Endothelial cell of hepatic sinusoid (primary cell): ENCODE measurements around the gene RALA.
"Not testable (repeated sequence)": the region's sequence is repeated elsewhere in the genome, so short reads cannot be mapped to it uniquely, and the experiment has no call there.

Experiments used
- in situ Hi-C: cut with HindIII; loops from 2 replicates; pipeline ENCODE4 v1.10.0; 2017; ENCODE audit warnings: low sequenced_read_pairs

RALA gene

GRCh38 chr7:39714447-39715091 lies 91.2 kb downstream of the RALA start:
- in situ Hi-C loops = no loop called here

DNA sequence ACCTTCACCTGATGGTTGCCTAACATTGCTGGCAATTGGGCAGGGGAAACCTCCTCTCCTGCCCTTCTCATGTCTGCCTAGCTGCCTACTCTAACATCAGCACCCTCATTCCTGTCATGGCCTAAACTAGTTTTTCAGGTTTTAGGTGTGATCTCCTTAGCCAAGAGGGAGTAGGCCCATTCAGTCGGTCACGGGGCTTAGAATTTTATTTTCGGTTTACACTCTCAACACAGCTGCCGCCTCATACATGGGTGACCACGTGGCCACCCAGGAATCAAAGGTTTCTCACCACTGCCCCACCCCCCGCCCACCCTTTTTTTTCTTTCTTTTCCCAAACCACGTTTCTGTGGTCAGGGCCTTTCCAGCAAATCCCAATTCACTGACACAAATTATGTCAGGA lies 97.2 kb downstream of the RALA start:
- in situ Hi-C loops = no loop called here

DNA sequence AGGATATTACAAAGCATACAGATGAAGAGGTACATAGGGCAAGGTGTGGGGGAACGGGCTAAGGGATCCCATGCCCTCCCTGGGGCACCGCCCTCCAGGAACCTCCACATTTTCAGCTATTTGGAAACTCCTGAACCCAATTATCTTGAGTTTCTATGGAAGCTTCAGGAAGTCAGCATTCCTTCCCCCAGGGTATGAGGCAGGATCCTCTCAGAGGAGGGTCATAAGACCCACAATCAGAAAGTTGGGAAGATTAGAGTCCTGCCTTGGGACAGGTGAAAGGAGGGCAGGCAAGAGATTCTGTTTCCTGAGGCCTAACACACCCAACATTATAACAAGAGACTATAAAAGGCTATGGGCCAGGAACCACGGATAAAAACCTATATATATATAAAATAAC lies 98.0 kb downstream of the RALA start:
- in situ Hi-C loops = no loop called here

GRCh38 chr7:39721919-39722597 lies 98.7 kb downstream of the RALA start:
- in situ Hi-C loops = no loop called here

- in situ Hi-C loops = no loop called here
Measured at GRCh38 chr7:39727231-39728012, 104.0 kb downstream of the RALA start.

DNA sequence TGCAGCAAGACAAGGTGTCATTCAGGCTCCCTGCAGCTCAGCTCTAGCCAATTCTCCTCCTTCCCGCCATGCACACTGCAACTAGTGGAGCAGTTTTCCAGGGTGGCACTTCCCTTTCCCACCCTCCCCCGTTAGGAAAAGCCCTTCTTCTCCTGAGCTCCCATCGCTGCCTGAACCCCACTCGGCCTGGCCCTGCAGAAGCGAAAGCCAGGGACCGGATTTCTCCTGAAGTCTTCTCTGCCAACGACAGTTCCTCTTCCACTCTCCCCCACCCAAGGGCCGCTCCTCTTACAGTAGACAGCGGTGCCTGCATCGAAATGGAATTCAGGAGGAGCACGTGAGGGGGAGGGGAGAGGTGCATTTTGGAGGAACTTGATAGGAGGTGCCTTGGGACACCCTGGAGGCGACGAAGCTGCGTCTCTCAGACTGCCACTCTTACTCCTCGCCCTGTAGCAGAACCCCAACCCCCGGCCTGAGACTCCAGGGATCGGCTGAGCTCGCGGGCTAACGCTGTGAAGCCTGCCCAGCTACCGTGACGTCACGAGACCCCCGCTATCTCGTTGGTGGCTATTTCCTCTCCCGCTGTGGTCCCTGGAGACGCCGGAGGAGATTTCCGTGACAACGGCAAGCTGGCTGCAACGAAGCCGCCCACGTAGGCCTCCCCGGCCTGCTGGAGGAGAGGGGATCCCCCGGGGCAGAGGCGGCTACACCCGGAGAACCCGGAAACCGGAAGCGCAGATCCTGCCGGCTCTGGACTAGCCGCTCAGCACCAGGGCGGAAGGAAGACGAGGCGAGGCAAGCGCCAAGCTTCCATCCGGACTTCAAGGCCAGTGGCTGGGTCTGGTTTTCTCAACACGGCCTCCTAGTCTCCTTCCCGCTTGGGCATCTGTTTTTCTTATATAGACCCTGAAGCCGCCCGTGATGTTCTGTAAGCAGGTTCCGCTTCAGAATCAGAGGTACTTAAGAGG lies 109.7 kb downstream of the RALA start:
- in situ Hi-C loops = no loop called here

- in situ Hi-C loops = no loop called here
Measured at GRCh38 chr7:39733881-39734632, 110.7 kb downstream of the RALA start.

GRCh38 chr7:39734633-39735004 lies 111.2 kb downstream of the RALA start:
- in situ Hi-C loops = no loop called here

GRCh38 chr7:39735903-39736302 lies 112.5 kb downstream of the RALA start:
- in situ Hi-C loops = no loop called here

- in situ Hi-C loops = loop anchor here (5.0 kb wide), 1 partner anchor 35 kb away; no protein-coding TSS in a partner anchor
Measured at GRCh38 chr7:39741942-39742623, 118.7 kb downstream of the RALA start.

DNA sequence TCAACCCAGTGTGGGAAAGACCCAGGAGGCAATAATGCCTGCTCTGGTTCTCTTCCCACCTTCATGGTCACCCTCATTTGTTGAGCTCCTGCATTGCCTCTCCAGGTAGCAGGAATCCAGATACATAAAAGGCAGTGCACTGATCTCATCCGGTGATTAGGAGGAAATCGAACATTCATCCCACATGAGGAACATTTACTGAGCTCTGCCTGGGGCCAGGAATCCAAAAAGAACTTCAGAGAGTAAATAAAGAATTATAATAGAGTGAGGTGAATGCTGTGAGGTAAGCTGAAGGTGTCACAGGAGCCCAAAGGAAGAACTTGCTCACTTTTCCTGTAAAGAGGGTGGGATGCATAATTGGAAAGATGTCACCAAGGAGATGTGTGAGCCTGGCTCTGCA lies 121.2 kb downstream of the RALA start:
- in situ Hi-C loops = loop anchor here (5.0 kb wide), 2 partner anchors 37 to 157 kb away; no protein-coding TSS in a partner anchor

- in situ Hi-C loops = loop anchor here (5.0 kb wide), 1 partner anchor 158 kb away; no protein-coding TSS in a partner anchor
Measured at GRCh38 chr7:39745320-39745719, 121.9 kb downstream of the RALA start.

- in situ Hi-C loops = loop anchor here (5.0 kb wide), 1 partner anchor 159 kb away; no protein-coding TSS in a partner anchor
Measured at GRCh38 chr7:39746103-39746819, 122.9 kb downstream of the RALA start.

DNA sequence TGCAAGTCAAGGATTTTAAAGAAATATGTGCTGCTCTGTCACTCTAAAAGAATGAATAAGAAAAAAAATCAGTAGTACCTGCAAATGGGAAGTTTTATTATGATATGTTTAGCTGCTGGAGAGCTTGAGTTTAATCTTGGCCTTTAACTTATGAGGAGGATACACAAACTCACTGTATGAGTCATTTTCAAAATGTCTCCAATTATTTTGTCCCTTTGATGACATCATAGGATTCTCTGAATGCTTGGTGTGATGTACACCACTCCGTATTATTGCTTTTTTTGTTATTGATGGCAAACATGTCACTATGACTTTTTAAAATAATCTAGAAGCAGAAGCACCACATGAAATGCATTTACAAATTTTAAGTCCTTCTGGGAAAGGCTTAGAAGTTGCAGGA lies 125.8 kb downstream of the RALA start:
- in situ Hi-C loops = loop anchor here (5.0 kb wide), 1 partner anchor 162 kb away; no protein-coding TSS in a partner anchor

- in situ Hi-C loops = loop anchor here (5.0 kb wide), 1 partner anchor 162 kb away; no protein-coding TSS in a partner anchor
Measured at GRCh38 chr7:39749717-39750116, 126.3 kb downstream of the RALA start.

GRCh38 chr7:39750253-39751077 lies 127.1 kb downstream of the RALA start:
- in situ Hi-C loops = no loop called here

GRCh38 chr7:39753237-39753636 lies 129.9 kb downstream of the RALA start:
- in situ Hi-C loops = not testable (repeated sequence)
